ENCODE data around the gene VPS33A. TPM values are rescaled to one million over a fixed set of nuclear protein-coding genes. Genes with fewer than 3 reads are reported as not detected.
A peak's percentile ranks its signal among the peaks of the same experiment; 100 is the strongest.

VPS33A gene
- total and polyA plus RNA-seq, 2 of the 13 experiments (the other 11 are each of a cell fraction or from before 2014, with no cell fraction given), result 11.0 to 43.6 TPM

DNA sequence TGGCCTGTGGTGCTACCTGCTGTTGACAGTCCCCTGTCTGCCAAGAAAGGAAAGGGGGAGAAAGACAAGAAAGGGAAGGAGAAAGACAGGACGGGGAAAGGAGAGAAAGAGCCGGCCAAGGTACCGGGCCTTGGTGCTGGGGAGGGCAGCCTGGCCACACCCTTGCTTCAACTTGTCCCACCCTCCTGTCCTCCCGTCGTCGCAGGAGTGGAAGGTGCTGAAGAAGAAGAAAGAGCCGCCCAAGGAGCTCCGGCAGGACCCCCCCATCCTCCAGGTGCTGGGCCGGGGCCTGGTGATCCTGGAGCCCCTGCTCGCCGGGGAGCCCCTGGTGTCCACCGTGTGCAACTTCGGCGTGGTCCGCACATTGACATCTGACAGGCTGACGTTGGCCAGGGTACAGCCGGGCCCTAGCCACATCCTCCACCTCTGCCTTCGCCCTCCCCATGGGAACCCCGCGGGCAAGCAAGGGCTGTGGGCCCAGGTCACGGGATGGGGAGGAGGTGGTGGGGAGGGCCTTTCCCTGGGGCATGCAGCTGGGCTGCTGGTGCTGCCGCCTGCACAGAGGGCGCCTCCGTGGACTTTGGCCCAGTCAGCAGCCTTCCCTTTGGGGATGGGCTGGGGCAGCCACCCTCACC lies 65.6 kb downstream of the VPS33A start (continued):
- TF ChIP-seq, protein P1, sequence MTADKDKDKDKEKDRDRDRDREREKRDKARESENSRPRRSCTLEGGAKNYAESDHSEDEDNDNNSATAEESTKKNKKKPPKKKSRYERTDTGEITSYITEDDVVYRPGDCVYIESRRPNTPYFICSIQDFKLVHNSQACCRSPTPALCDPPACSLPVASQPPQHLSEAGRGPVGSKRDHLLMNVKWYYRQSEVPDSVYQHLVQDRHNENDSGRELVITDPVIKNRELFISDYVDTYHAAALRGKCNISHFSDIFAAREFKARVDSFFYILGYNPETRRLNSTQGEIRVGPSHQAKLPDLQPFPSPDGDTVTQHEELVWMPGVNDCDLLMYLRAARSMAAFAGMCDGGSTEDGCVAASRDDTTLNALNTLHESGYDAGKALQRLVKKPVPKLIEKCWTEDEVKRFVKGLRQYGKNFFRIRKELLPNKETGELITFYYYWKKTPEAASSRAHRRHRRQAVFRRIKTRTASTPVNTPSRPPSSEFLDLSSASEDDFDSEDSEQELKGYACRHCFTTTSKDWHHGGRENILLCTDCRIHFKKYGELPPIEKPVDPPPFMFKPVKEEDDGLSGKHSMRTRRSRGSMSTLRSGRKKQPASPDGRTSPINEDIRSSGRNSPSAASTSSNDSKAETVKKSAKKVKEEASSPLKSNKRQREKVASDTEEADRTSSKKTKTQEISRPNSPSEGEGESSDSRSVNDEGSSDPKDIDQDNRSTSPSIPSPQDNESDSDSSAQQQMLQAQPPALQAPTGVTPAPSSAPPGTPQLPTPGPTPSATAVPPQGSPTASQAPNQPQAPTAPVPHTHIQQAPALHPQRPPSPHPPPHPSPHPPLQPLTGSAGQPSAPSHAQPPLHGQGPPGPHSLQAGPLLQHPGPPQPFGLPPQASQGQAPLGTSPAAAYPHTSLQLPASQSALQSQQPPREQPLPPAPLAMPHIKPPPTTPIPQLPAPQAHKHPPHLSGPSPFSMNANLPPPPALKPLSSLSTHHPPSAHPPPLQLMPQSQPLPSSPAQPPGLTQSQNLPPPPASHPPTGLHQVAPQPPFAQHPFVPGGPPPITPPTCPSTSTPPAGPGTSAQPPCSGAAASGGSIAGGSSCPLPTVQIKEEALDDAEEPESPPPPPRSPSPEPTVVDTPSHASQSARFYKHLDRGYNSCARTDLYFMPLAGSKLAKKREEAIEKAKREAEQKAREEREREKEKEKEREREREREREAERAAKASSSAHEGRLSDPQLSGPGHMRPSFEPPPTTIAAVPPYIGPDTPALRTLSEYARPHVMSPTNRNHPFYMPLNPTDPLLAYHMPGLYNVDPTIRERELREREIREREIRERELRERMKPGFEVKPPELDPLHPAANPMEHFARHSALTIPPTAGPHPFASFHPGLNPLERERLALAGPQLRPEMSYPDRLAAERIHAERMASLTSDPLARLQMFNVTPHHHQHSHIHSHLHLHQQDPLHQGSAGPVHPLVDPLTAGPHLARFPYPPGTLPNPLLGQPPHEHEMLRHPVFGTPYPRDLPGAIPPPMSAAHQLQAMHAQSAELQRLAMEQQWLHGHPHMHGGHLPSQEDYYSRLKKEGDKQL (CRISPR knock-in tag; IDR thresholded peaks at IDR 0.05; ENCODE audit: low read depth), result no peak
- TF ChIP-seq PCBP2 (optimal IDR thresholded peaks at IDR 0.05; ENCODE audit: low read depth, low read length, poor library complexity, severe bottlenecking) (no peak), GFI1 (CRISPR knock-in tag; IDR thresholded peaks at IDR 0.05; ENCODE audit: borderline replicate concordance) (no peak), SRF (IDR thresholded peaks at IDR 0.05; ENCODE audit: low read depth, low read length) (no peak), MZF1 (CRISPR knock-in tag; IDR thresholded peaks at IDR 0.05; ENCODE audit: borderline replicate concordance) (no peak), KLF6 (CRISPR knock-in tag; IDR thresholded peaks at IDR 0.05) (no peak), MTA3 (CRISPR knock-in tag; IDR thresholded peaks at IDR 0.05) (no peak), NR1H2 (CRISPR knock-in tag; IDR thresholded peaks at IDR 0.05; ENCODE audit: borderline replicate concordance, low read depth) (no peak), ZNF256 (CRISPR knock-in tag; conservative IDR thresholded peaks at IDR 0.05) (no peak), STAT5B (CRISPR knock-in tag; IDR thresholded peaks at IDR 0.05) (no peak), TBL1XR1 (IDR thresholded peaks at IDR 0.05; ENCODE audit: borderline replicate concordance, low read length, partially characterized antibody) (no peak), TCF12 (IDR thresholded peaks at IDR 0.05) (no peak), TCF12 (CRISPR knock-in tag; IDR thresholded peaks at IDR 0.05) (no peak), ISL2 (CRISPR knock-in tag; IDR thresholded peaks at IDR 0.05) (no peak)
- TF ChIP-seq, protein P2, sequence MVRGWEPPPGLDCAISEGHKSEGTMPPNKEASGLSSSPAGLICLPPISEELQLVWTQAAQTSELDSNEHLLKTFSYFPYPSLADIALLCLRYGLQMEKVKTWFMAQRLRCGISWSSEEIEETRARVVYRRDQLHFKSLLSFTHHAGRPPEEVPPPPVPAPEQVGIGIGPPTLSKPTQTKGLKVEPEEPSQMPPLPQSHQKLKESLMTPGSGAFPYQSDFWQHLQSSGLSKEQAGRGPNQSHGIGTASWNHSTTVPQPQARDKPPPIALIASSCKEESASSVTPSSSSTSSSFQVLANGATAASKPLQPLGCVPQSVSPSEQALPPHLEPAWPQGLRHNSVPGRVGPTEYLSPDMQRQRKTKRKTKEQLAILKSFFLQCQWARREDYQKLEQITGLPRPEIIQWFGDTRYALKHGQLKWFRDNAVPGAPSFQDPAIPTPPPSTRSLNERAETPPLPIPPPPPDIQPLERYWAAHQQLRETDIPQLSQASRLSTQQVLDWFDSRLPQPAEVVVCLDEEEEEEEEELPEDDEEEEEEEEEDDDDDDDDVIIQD (CRISPR knock-in tag; IDR thresholded peaks at IDR 0.05; ENCODE audit: low read depth), result no peak
- TF ChIP-seq, protein P3, sequence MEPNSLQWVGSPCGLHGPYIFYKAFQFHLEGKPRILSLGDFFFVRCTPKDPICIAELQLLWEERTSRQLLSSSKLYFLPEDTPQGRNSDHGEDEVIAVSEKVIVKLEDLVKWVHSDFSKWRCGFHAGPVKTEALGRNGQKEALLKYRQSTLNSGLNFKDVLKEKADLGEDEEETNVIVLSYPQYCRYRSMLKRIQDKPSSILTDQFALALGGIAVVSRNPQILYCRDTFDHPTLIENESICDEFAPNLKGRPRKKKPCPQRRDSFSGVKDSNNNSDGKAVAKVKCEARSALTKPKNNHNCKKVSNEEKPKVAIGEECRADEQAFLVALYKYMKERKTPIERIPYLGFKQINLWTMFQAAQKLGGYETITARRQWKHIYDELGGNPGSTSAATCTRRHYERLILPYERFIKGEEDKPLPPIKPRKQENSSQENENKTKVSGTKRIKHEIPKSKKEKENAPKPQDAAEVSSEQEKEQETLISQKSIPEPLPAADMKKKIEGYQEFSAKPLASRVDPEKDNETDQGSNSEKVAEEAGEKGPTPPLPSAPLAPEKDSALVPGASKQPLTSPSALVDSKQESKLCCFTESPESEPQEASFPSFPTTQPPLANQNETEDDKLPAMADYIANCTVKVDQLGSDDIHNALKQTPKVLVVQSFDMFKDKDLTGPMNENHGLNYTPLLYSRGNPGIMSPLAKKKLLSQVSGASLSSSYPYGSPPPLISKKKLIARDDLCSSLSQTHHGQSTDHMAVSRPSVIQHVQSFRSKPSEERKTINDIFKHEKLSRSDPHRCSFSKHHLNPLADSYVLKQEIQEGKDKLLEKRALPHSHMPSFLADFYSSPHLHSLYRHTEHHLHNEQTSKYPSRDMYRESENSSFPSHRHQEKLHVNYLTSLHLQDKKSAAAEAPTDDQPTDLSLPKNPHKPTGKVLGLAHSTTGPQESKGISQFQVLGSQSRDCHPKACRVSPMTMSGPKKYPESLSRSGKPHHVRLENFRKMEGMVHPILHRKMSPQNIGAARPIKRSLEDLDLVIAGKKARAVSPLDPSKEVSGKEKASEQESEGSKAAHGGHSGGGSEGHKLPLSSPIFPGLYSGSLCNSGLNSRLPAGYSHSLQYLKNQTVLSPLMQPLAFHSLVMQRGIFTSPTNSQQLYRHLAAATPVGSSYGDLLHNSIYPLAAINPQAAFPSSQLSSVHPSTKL (CRISPR knock-in tag; IDR thresholded peaks at IDR 0.05), result 0 out of 2 replicates have a peak, but pooled peaks have one; percentile 9

All from HepG2 (cell line).